H9 (cell line): ENCODE data around the gene AVPR2. TPM values are rescaled to one million over a fixed set of nuclear protein-coding genes. Genes with fewer than 3 reads are reported as not detected.

Source experiments
- DNase-seq: peaks from one replicate; pipeline ENCODE4 v3.0.0-alpha.2; 2017
- H2AFZ ChIP-seq: one replicate; pipeline ENCODE4 v1.6.1; 2013; ENCODE audit warnings: mild to moderate bottlenecking, low read length, control low read depth, moderate library complexity
- H2AK5ac ChIP-seq: 2 replicates; pipeline ENCODE4 v1.6.1; 2013; ENCODE audit warnings: low read length, control low read depth, mixed read lengths; ENCODE audit not compliant: insufficient read length
- H2BK120ac ChIP-seq: one replicate; pipeline ENCODE4 v1.6.1; 2013; ENCODE audit warnings: low read depth, mild to moderate bottlenecking, low read length, control low read depth, inconsistent platforms; ENCODE audit not compliant: poor library complexity, severe bottlenecking
- H2BK12ac ChIP-seq: 2 replicates; pipeline ENCODE4 v1.6.1; 2013; ENCODE audit warnings: low read length, control low read depth, mixed read lengths, low read depth; ENCODE audit not compliant: insufficient read length
- H2BK15ac ChIP-seq: 2 replicates; pipeline ENCODE4 v1.6.1; 2013; ENCODE audit warnings: low read depth, low read length, control low read depth
- H2BK20ac ChIP-seq: one replicate; pipeline ENCODE4 v1.6.1; 2013; ENCODE audit warnings: low read depth, mild to moderate bottlenecking, low read length, control low read depth, inconsistent platforms; ENCODE audit not compliant: poor library complexity, severe bottlenecking
- H2BK5ac ChIP-seq: 2 replicates; pipeline ENCODE4 v1.6.1; 2013; ENCODE audit warnings: low read length, control low read depth, mixed read lengths; ENCODE audit not compliant: insufficient read length
- H3K14ac ChIP-seq: 2 replicates; pipeline ENCODE4 v1.6.1; 2013; ENCODE audit warnings: low read length, control low read depth; ENCODE audit not compliant: insufficient read depth
- H3K18ac ChIP-seq: 2 replicates; pipeline ENCODE4 v1.6.1; 2013; ENCODE audit warnings: low read depth, mild to moderate bottlenecking, mixed read lengths, low read length, control low read depth; ENCODE audit not compliant: insufficient read length
- H3K23ac ChIP-seq: 2 replicates; pipeline ENCODE4 v1.6.1; 2013; ENCODE audit warnings: low read length, control low read depth, mixed read lengths, low read depth; ENCODE audit not compliant: insufficient read length
- H3K23me2 ChIP-seq: 2 replicates; pipeline ENCODE4 v1.6.1; 2013; ENCODE audit warnings: low read depth, mild to moderate bottlenecking, mixed read lengths, low read length, control low read depth; ENCODE audit not compliant: insufficient read length, poor library complexity, severe bottlenecking
- H3K27ac ChIP-seq: 2 replicates; pipeline ENCODE4 v1.5.1; 2013; ENCODE audit warnings: low read length, control low read depth, mixed read lengths, low read depth; ENCODE audit not compliant: insufficient read length
- H3K27me3 ChIP-seq: 2 replicates; pipeline ENCODE4 v1.6.1; 2013; ENCODE audit warnings: low read length, control low read depth, inconsistent platforms; ENCODE audit not compliant: insufficient read depth
- H3K4ac ChIP-seq: 2 replicates; pipeline ENCODE4 v1.6.1; 2013; ENCODE audit warnings: low read depth, mild to moderate bottlenecking, control low read depth, inconsistent platforms, low read length, moderate library complexity
- H3K4me1 ChIP-seq: 2 replicates; pipeline ENCODE4 v1.6.1; 2013; ENCODE audit warnings: low read length, control low read depth, inconsistent platforms; ENCODE audit not compliant: insufficient read depth
- H3K4me2 ChIP-seq: 2 replicates; pipeline ENCODE4 v1.6.1; 2013; ENCODE audit warnings: low read length, control low read depth, mixed read lengths; ENCODE audit not compliant: insufficient read length, insufficient read depth
- H3K56ac ChIP-seq: 2 replicates; pipeline ENCODE4 v1.6.1; 2013; ENCODE audit warnings: low read depth, mild to moderate bottlenecking, mixed read lengths, low read length, control low read depth; ENCODE audit not compliant: insufficient read length
- H3K79me1 ChIP-seq: 2 replicates; pipeline ENCODE4 v1.6.1; 2013; ENCODE audit warnings: low read depth, mild to moderate bottlenecking, moderate library complexity, low read length, control low read depth, inconsistent platforms; ENCODE audit not compliant: insufficient read depth, poor library complexity, severe bottlenecking
- H3K79me2 ChIP-seq: 2 replicates; pipeline ENCODE4 v1.6.1; 2013; ENCODE audit warnings: low read length, control low read depth, inconsistent platforms; ENCODE audit not compliant: insufficient read depth
- H3K9ac ChIP-seq: 2 replicates; pipeline ENCODE4 v1.6.1; 2013; ENCODE audit warnings: low read length, control low read depth, mixed read lengths; ENCODE audit not compliant: insufficient read length; ENCODE audit errors: extremely low read depth
- H3K9me3 ChIP-seq: one replicate; pipeline ENCODE4 v1.6.1; 2013; ENCODE audit warnings: low read depth, low read length, inconsistent platforms; ENCODE audit not compliant: control insufficient read depth
- H3T11ph ChIP-seq: one replicate; pipeline ENCODE4 v1.6.1; 2013; ENCODE audit warnings: mild to moderate bottlenecking, low read length, control low read depth, inconsistent platforms
- H4K20me1 ChIP-seq: one replicate; pipeline ENCODE4 v1.6.1; 2013; ENCODE audit not compliant: control insufficient read depth, insufficient read length, insufficient read depth
- H4K5ac ChIP-seq: 2 replicates; pipeline ENCODE4 v1.6.1; 2013; ENCODE audit warnings: low read depth, mild to moderate bottlenecking, mixed read lengths, low read length, control low read depth; ENCODE audit not compliant: insufficient read length
- H4K8ac ChIP-seq: replicated peaks from 2 replicates; pipeline ENCODE4 v1.6.1; 2013; ENCODE audit warnings: low read length, control low read depth, mixed read lengths, low read depth; ENCODE audit not compliant: insufficient read length
- H4K91ac ChIP-seq: 2 replicates; pipeline ENCODE4 v1.6.1; 2013; ENCODE audit warnings: low read depth, mild to moderate bottlenecking, moderate library complexity, mixed read lengths, low read length, control low read depth; ENCODE audit not compliant: insufficient read length
- H3K27ac Mint-ChIP-seq, 3 experiments: 2 replicates in 2 of 3; 3 replicates in 1 of 3; pipeline ENCODE4 v1.8.0; 2020 to 2021; ENCODE audit warnings: mixed read lengths in 3 of 3, mild to moderate bottlenecking in 1 of 3, moderate library complexity in 1 of 3
- H3K27me3 Mint-ChIP-seq: 2 replicates; pipeline ENCODE4 v1.8.0; 2021; ENCODE audit warnings: low read depth, mild to moderate bottlenecking, moderate library complexity, mixed read lengths
- H3K36me3 Mint-ChIP-seq, 3 experiments: 2 replicates in 2 of 3; 3 replicates in 1 of 3; pipeline ENCODE4 v1.8.0; 2020 to 2021; ENCODE audit warnings: low read depth in 3 of 3, mixed read lengths in 3 of 3; ENCODE audit not compliant: insufficient read depth in 1 of 3
- H3K4me1 Mint-ChIP-seq, 2 experiments: 2 replicates each; pipeline ENCODE4 v1.8.0; 2020; ENCODE audit warnings: mixed read lengths in 2 of 2
- H3K4me3 Mint-ChIP-seq, 2 experiments: 2 replicates in 1 of 2; 3 replicates in 1 of 2; pipeline ENCODE4 v1.8.0; 2020 to 2021; ENCODE audit warnings: mild to moderate bottlenecking in 2 of 2, mixed read lengths in 2 of 2, moderate library complexity in 1 of 2
- H3K9me3 Mint-ChIP-seq, 2 experiments: 2 replicates in 1 of 2; 3 replicates in 1 of 2; pipeline ENCODE4 v1.8.0; 2020; ENCODE audit warnings: mild to moderate bottlenecking in 2 of 2, mixed read lengths in 2 of 2, moderate library complexity in 1 of 2
- WGBS: extraction: QIAGEN DNeasy Blood & Tissue Kit; methylation state at CpG from one replicate; pipeline ENCODE4 v1.1.7; 2013; ENCODE audit warnings: missing lambda C conversion rate, low lambda C conversion rate, mixed read lengths; ENCODE audit not compliant: insufficient read length; ENCODE audit errors: extremely low coverage; 5-methylcytosine and 5-hydroxymethylcytosine counted together
- total RNA-seq: library from RNA; stranded (reverse); gene quantifications from 2 replicates; pipeline ENCODE4 v1.2.1, GENCODE V29; 2021
- TF ChIP-seq, protein P1 (sequence below): fragments of 200-600 bp; sonication (generic); conservative IDR thresholded peaks from 3 replicates; pipeline ENCODE4 v1.8.0; 2021; ENCODE audit warnings: antibody characterized with exemption, mild to moderate bottlenecking

Gene AVPR2
- total RNA-seq, 1 experiment from 2014 or later, result not detected

GRCh38 chrX:153954558-153955227, 50.2 kb downstream of the AVPR2 start:
- no peak overlapping the region for H3K56ac ChIP-seq
- no peaks in the 10 kb centered on the region for H3K79me2 ChIP-seq
- H3K23ac ChIP-seq, result no peak overlapping the region
- H3K9me3 ChIP-seq, result peaks cover 5% of the 10 kb centered on the region
- no peak overlapping the region for H3K27ac ChIP-seq
- H4K8ac ChIP-seq, result no peak overlapping the region
- no peak overlapping the region for H2AFZ ChIP-seq
- no peaks in the 10 kb centered on the region; a peak in 1 of 5 replicates for H3K9me3 Mint-ChIP-seq
- no peaks in the 10 kb centered on the region for H3K4me1 ChIP-seq
- H3K4me3 Mint-ChIP-seq, result no peak overlapping the region
- H3K4ac ChIP-seq, result no peak overlapping the region
- H2BK120ac ChIP-seq, result no peak overlapping the region
- H3K27ac Mint-ChIP-seq, result peak overlapping the region in 2 of 3 experiments; percentile 58 to 72; a peak in 1 of 7 replicates
- H3K79me1 ChIP-seq, result no peaks in the 10 kb centered on the region
- H3K36me3 Mint-ChIP-seq, result peaks cover 73 to 96% (median 89%) of the 10 kb centered on the region in 3 experiments
- H2BK12ac ChIP-seq, result no peak overlapping the region
- H3K14ac ChIP-seq, result no peak overlapping the region
- no peak overlapping the region for H2BK5ac ChIP-seq
- no peak overlapping the region for H4K5ac ChIP-seq
- H3K27me3 Mint-ChIP-seq, result no peaks in the 10 kb centered on the region
- no peaks in the 10 kb centered on the region for H3K27me3 ChIP-seq
- WGBS, result no CpG with 5 or more reads among the region's 44 CpGs
- TF ChIP-seq, protein P1, sequence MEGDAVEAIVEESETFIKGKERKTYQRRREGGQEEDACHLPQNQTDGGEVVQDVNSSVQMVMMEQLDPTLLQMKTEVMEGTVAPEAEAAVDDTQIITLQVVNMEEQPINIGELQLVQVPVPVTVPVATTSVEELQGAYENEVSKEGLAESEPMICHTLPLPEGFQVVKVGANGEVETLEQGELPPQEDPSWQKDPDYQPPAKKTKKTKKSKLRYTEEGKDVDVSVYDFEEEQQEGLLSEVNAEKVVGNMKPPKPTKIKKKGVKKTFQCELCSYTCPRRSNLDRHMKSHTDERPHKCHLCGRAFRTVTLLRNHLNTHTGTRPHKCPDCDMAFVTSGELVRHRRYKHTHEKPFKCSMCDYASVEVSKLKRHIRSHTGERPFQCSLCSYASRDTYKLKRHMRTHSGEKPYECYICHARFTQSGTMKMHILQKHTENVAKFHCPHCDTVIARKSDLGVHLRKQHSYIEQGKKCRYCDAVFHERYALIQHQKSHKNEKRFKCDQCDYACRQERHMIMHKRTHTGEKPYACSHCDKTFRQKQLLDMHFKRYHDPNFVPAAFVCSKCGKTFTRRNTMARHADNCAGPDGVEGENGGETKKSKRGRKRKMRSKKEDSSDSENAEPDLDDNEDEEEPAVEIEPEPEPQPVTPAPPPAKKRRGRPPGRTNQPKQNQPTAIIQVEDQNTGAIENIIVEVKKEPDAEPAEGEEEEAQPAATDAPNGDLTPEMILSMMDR, result no peak
- H2AK5ac ChIP-seq, result no peak overlapping the region
- H4K91ac ChIP-seq, result no peak overlapping the region
- no peak for DNase-seq
- no peak overlapping the region for H3K4me2 ChIP-seq
- H4K20me1 ChIP-seq, result no peaks in the 10 kb centered on the region
- no peaks in the 10 kb centered on the region for H3K23me2 ChIP-seq
- peaks cover 0 to 6% of the 10 kb centered on the region in 2 experiments; a peak in 2 of 4 replicates for H3K4me1 Mint-ChIP-seq
- H2BK15ac ChIP-seq, result no peak overlapping the region
- H3K18ac ChIP-seq, result no peak overlapping the region
- H2BK20ac ChIP-seq, result no peak overlapping the region
- H3K9ac ChIP-seq, result no peak overlapping the region
- H3T11ph ChIP-seq, result no peak overlapping the region
